HG03175 (cell line): Measurements from ENCODE around the gene TADA2A.

Source experiments
- ATAC-seq: cut with Tn5 transposase; IDR thresholded peaks from one replicate; pipeline ENCODE4 v1.9.1; 2021; ENCODE audit warnings: mild to moderate bottlenecking, moderate library complexity; ENCODE audit not compliant: unreplicated experiment

Gene TADA2A

DNA sequence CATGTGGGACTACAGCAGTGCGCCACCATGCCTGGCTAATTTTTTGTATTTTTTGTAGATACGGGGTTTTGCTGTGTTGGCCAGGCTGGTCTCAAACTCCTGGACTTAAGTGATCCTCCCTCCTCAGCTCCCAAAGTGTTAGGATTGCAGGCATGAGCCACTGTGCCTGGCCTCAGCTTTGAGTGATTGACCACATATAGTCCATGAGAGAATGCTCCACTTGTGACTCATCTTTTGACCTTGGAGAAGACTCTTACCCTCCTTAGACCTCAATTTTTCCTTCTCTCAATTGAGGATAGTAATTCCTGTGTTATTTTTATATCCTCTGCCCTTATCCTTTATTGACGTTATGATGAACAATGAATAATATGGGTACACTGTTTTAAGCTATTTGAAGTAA lies 52.1 kb downstream of the TADA2A start:
- no peak for ATAC-seq

DNA sequence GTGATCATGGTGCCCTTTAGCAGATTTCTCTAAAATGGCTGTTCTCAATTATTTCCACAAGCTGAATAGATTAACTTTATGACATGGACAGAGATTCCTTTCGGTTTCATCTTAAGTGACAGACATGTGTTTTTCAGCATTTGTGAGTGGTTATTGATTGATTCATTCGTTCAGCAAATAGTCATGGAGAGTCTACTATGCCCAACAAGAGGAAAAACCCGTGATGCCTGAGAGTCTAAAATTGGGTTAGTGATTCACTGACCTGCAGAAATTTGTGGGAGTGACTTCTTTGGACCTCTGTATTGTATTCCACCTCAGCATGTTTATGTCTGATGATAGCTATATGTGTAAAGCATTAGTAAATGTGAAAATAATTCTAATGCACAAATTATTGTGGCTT lies 55.0 kb downstream of the TADA2A start:
- no peak for ATAC-seq

GRCh38 chr17:37462492-37462891 lies 55.8 kb downstream of the TADA2A start:
- no peak for ATAC-seq

- ATAC-seq: no peak
These were observed 56.4 kb downstream of the TADA2A start for GRCh38 chr17:37463039-37463438.

- no peak for ATAC-seq
These were observed 58.5 kb downstream of the TADA2A start for GRCh38 chr17:37465069-37465616.

DNA sequence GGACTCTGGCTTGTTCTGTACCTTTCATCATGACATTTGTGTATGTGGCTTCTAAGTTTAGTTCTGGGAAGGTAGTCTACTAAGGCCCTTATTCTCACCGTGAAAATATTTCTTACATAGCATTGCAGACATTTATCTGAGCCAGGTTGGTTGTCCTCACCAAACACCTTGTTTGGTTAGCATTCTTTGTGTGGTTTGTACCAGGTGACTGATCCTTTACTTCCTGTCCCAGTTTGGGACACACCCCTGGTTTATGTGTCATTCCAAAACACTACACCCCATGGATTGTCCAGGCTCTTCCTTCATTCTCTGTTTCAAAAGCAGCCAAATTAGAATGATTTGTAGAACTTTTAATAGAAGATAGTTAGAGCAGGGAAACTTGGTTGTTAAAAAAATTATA lies 59.8 kb downstream of the TADA2A start:
- ATAC-seq: no peak

DNA sequence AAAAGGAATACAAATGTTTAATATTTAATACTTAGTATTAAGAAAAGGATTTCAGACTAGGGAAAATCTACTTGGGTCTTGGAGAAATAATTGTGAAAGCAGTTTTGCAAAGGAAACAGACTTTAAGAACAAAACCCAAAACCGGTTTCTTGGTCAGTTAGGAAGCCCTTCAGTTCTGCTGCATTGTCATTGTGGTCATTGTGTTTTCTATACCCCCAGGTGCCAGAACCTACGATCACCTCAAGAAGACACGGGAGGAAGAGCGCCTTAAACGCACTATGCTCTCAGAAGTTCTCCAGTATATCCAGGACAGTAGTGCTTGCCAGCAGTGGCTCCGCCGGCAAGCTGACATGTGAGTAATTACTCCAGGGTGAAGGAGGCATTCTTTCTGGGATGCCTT lies 63.5 kb downstream of the TADA2A start:
- ATAC-seq: no peak

DNA sequence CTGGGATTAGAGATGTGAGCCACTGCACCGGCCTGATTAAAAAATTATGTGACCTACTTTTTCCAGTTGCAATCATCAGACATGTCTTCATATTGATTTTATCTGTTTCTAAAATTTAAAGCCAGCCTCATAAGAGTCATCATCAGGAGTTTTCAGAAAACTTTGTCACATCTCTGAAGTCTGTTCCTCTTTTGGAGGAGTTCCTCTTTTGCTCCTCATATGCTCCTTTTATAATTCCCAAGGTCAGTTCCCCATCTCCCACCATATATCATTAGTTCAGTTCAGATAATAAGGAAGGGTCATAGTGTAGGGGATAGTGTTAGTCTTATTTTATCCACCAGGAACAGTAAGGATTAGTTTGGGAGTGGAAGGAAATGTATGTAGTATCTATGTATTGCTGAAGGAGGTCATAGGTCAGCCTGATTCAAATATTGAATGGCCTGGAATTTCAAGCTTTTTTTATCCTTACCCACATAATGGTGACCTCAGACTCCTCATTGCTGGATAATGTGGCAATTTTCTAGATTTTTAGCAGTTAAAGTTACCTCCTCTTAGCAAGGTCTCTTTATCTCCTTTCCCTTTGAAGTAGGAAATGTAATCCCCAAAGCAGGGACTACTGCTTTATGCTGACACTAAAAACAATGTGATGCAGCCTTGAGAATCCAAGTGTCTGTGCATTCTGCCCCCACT lies 69.2 kb downstream of the TADA2A start:
- ATAC-seq: no peak

GRCh38 chr17:37476431-37477120 lies 69.9 kb downstream of the TADA2A start:
- ATAC-seq: no peak

GRCh38 chr17:37478187-37478586 lies 71.5 kb downstream of the TADA2A start:
- no peak for ATAC-seq

- no peak for ATAC-seq
These were observed 72.3 kb downstream of the TADA2A start for GRCh38 chr17:37479025-37479424.

DNA sequence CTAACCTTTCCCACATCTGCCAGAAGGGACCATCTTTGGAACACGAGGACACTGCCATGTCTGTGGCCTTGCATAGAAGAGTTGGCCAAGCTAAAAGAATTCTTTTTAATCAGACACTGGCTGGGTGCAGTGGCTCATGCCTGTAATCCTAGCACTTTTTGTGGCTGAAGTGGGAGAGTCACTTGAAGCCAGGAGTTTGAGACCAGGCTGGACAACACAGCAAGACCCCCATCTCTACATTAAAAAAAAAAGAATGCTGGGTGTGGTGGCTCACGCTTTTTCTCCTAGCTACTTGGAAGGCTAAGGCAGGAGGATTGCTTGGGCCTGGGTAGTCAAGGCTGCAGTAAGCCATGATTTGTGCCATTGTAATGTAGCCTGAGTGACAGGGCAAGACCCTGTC lies 73.7 kb downstream of the TADA2A start:
- ATAC-seq: no peak

DNA sequence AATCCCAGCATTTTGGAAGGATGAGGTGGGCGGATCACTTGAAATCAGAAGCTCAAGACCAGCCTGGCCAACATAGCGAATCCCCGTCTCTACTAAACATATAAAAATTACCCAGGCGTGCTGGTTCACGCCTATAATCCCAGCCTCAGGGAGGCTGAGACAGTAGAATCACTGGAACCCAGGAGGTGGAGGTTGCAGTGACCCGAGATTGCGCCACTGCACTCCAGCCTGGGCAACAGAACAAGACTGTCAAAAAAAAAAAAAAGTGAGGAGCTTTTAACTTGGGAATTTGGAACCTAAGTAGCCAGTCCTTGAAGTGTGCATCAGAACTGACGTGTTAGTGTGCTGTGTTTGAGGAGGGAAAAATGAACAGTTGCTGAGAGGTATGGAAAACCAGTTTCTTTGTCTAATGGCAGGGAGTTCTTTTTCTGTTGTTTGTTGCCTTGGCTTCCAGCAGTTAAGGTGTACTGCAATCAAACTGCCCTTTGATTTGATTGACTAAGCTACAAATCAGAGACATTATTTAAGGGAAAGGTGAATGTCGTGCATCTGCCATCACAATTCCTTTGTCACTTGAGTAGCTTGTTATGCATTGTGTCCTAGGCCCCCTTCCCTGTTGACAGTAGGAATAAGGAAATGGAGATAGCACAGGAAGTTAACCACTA lies 74.4 kb downstream of the TADA2A start:
- ATAC-seq: no peak

- ATAC-seq: no peak
These were observed 76.8 kb downstream of the TADA2A start for GRCh38 chr17:37483311-37484039.

DNA sequence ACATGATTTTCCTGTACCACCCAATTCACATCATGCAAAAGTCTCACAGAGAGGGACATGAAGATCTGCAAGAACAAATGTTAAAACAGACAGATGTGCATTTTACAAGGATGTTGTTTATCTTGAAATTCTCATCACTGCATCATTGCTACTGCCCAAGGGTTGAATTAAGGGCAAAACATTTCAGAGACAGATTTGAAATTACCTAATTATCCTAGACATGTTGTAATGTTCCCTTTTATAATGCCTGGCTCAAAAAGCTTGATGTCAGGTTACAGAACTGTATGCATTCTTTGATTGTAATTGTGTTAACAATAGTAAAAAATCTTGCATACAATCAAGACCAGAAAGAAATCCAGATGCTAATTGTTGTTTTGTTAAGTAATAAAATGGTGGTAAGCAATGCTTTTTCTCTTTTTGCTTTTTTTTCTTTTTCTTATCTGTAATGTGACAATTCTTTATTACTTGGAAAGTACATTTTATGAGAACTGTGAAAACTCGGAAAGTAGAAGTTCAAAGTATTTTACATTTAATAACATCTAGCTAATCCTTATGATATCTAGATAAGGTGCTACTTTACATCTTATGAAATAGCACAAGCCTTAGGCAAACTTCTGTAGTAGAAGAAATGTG lies 79.4 kb downstream of the TADA2A start:
- ATAC-seq: no peak

GRCh38 chr17:37488009-37488604 lies 81.4 kb downstream of the TADA2A start:
- no peak for ATAC-seq

DNA sequence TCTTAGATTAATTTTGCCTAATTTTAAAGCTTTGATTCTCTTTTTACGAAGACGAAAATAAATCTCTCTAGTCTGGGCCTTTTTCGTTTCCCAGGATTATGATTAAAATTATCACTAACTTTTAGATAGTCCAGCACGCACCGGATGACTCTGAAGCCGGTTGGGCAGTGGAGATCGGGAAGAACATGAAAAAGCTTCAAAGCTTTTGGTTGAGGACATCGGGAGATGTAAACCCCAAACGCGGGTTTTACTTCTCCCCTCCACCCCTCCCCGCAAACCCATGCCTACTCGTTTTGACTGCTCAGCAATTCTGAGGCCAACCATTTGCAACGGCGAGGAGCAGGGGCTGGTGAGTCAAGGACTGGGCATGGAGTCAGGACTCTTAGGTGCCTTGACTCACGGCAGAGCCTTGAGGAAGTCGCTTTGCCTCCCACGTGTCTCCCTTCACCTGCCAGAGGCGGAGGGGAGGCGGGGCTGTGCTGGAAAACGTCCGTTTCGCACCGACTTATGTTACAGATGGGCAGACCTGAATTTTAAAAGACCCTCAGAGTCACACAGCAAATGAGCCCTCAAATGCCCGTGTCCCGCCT lies 82.0 kb downstream of the TADA2A start:
- no peak for ATAC-seq

DNA sequence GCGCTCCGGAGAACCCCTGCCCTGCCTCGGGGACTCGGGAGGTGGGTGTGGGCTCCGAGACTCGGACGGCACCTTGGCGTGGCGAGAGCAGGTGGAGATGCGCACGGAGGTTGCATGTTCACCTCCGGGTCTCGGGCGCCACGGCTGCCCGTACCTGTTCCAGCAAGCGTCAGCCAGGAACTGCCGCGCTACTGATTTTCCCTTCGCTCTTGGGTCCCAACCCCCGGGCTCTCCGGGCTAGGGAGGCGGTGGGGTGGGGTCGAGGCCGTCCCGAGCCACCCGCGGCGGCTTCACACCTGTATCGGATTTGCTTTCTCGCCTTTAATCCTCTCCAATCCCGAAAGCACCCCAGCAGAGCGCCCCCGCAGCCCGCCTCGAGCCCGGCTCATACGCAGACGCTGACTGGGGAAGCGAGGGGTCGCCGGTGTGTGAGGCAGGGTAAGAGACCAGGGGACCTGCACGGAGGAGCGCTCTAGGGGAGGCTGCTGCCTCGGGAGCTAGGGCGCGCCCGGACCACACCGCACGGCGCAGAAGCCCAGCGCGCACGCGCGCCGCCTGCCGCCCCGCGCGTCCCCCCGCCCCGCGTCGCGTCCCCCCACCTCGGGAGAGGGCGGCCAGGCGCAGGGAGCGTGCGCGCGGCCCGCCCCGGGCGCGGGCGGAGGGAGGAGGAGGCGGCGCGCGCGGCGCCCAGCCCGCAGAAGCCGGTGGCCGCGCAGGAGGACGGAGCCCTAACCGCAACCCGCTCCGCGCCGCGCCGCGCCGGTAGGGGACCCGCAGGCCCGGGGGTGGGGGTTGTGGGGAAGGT lies 82.7 kb downstream of the TADA2A start, which contains the start of gene DUSP14:
DUSP14 (plus strand) TSS at position 695 of the 805 bp plus-strand sequence. CDS start 22,382 bp downstream, outside the sequence.
- peak; percentile 59 for ATAC-seq

DNA sequence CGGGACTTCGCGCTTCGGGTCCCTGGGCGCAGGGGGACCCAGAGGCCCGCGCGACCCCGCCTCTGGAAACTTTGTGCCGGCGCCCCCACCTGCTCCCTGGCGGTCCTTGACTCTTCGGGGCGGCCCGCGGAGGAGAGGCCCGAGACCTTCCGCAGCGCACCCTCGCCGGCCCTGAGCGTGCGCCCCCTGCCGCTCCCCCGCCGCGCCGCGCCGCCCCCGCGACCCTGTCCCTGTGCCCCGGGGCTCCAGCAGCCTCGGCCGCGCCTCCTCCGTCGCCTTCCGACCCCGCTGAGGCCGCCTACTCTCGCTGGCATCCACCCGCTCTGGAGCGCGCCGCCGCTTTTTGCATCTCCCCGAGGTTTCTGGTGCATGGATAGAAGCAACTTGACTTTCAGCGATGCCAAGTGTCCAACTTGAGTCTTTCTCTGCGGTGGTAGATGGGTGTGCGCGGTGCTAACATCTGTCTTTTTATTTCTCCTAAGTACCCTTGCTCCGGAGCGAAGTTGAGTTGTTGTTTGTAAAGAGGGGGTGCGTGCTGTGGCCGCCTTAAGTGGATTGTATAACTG lies 83.4 kb downstream of the TADA2A start:
- peak; percentile 38 for ATAC-seq
